BLaER1 (cell line): ENCODE data around the gene CA9.

Experiments
- H3K27ac ChIP-seq: shearing (Covaris generic); formaldehyde crosslinking; 2 replicates; pipeline ENCODE4 v1.8.1; 2022
- H3K27me3 ChIP-seq: shearing (Covaris generic); formaldehyde crosslinking; 2 replicates; pipeline ENCODE4 v1.8.1; 2022
- H3K36me3 ChIP-seq: shearing (Covaris generic); formaldehyde crosslinking; 2 replicates; pipeline ENCODE4 v1.8.1; 2022
- H3K4me1 ChIP-seq: shearing (Covaris generic); formaldehyde crosslinking; 2 replicates; pipeline ENCODE4 v1.8.1; 2022
- H3K4me2 ChIP-seq: shearing (Covaris generic); formaldehyde crosslinking; 2 replicates; pipeline ENCODE4 v1.8.1; 2022
- H3K4me3 ChIP-seq: shearing (Covaris generic); formaldehyde crosslinking; 2 replicates; pipeline ENCODE4 v1.8.1; 2022
- H3K9ac ChIP-seq: shearing (Covaris generic); formaldehyde crosslinking; 2 replicates; pipeline ENCODE4 v1.8.1; 2022
- H3K9me3 ChIP-seq: shearing (Covaris generic); formaldehyde crosslinking; 2 replicates; pipeline ENCODE4 v1.8.1; 2022
- H4K20me1 ChIP-seq: shearing (Covaris generic); formaldehyde crosslinking; 2 replicates; pipeline ENCODE4 v1.8.1; 2022
- Cebpa-rat ChIP-seq: shearing (Covaris generic); IDR thresholded peaks from 2 replicates; pipeline ENCODE4 v1.8.1; 2022

CA9 gene

GRCh38 chr9:35727676-35728040, 53.9 kb downstream of the CA9 start:
- peak overlapping the region; percentile 71 for H3K9ac ChIP-seq
- H3K27ac ChIP-seq, result peak overlapping the region; percentile 82
- H3K27me3 ChIP-seq, result no peaks in the 10 kb centered on the region
- H3K36me3 ChIP-seq, result peaks cover 40% of the 10 kb centered on the region
- no peak for TF ChIP-seq Cebpa-rat
- peak overlapping the region; percentile 91 for H3K4me2 ChIP-seq
- H3K9me3 ChIP-seq, result no peaks in the 10 kb centered on the region
- peaks cover 78% of the 10 kb centered on the region for H4K20me1 ChIP-seq
- H3K4me3 ChIP-seq, result peak overlapping the region; percentile 89
- H3K4me1 ChIP-seq, result peaks cover 55% of the 10 kb centered on the region

GRCh38 chr9:35728041-35728971, 54.6 kb downstream of the CA9 start:
- no peaks in the 10 kb centered on the region for H3K9me3 ChIP-seq
- peak overlapping the region; percentile 89 for H3K4me3 ChIP-seq
- peak overlapping the region; percentile 91 for H3K4me2 ChIP-seq
- H3K27ac ChIP-seq, result peak overlapping the region; percentile 82
- H3K36me3 ChIP-seq, result peaks cover 33% of the 10 kb centered on the region
- H3K4me1 ChIP-seq, result peaks cover 61% of the 10 kb centered on the region
- TF ChIP-seq Cebpa-rat, result no peak
- H4K20me1 ChIP-seq, result peaks cover 78% of the 10 kb centered on the region
- no peaks in the 10 kb centered on the region for H3K27me3 ChIP-seq
- peak overlapping the region; percentile 71 for H3K9ac ChIP-seq

GRCh38 chr9:35729101-35729500, 55.4 kb downstream of the CA9 start:
- peak overlapping the region; percentile 91 for H3K4me2 ChIP-seq
- peaks cover 69% of the 10 kb centered on the region for H3K4me1 ChIP-seq
- no peak for TF ChIP-seq Cebpa-rat
- H3K9me3 ChIP-seq, result no peaks in the 10 kb centered on the region
- peak overlapping the region; percentile 89 for H3K4me3 ChIP-seq
- no peak overlapping the region; the same call in 1 of the 2 replicates for H3K9ac ChIP-seq
- H3K27ac ChIP-seq, result peak overlapping the region; percentile 82; the same call in 1 of the 2 replicates
- H3K27me3 ChIP-seq, result no peaks in the 10 kb centered on the region
- peaks cover 71% of the 10 kb centered on the region for H4K20me1 ChIP-seq
- peaks cover 25% of the 10 kb centered on the region for H3K36me3 ChIP-seq

GRCh38 chr9:35729700-35730485, 56.2 kb downstream of the CA9 start:
- Histone ChIP-seq H3K4me3 (peak overlapping the region; percentile 89), H3K36me3 (peaks cover 23% of the 10 kb centered on the region), H3K9me3 (no peaks in the 10 kb centered on the region), H3K9ac (no peak overlapping the region), H3K27me3 (no peaks in the 10 kb centered on the region), H3K27ac (0 out of 2 replicates have a peak overlapping the region, but pooled peaks have one; percentile 83), H3K4me2 (peak overlapping the region; percentile 91), H3K4me1 (peaks cover 71% of the 10 kb centered on the region), H4K20me1 (peaks cover 66% of the 10 kb centered on the region)
- no peak for TF ChIP-seq Cebpa-rat

- peak overlapping the region; percentile 88 for H3K9ac ChIP-seq
- peaks cover 23% of the 10 kb centered on the region for H3K36me3 ChIP-seq
- TF ChIP-seq Cebpa-rat, result no peak
- H3K27ac ChIP-seq, result 0 out of 2 replicates have a peak overlapping the region, but pooled peaks have one; percentile 83
- H3K4me2 ChIP-seq, result peak overlapping the region; percentile 91
- H3K9me3 ChIP-seq, result no peaks in the 10 kb centered on the region
- peak overlapping the region; percentile 89 for H3K4me3 ChIP-seq
- no peaks in the 10 kb centered on the region for H3K27me3 ChIP-seq
- peaks cover 61% of the 10 kb centered on the region for H4K20me1 ChIP-seq
- H3K4me1 ChIP-seq, result peaks cover 71% of the 10 kb centered on the region
Observed at GRCh38 chr9:35730486-35730854, 56.7 kb downstream of the CA9 start.
